Right lobe of liver (tissue), 6 donors: ENCODE results near the gene PPFIBP1. TPM values are rescaled to one million over a fixed set of nuclear protein-coding genes. Genes with fewer than 3 reads are reported as not detected.

ENCODE experiments used
- ATAC-seq, 4 donors: fragments of 200-7000 bp; cut with Tn5 transposase; one replicate each; pipeline ENCODE4 v1.9.1; 2020; ENCODE audit warnings: mild to moderate bottlenecking in 4 of 4, moderate library complexity in 4 of 4
- DNase-seq, 3 donors: peaks; one replicate each; pipeline ENCODE4 v3.0.0-alpha.2; 2020
- H3K27ac ChIP-seq, 3 donors: fragments of 200-600 bp; one replicate each; pipeline ENCODE4 v1.8.0; 2022
- H3K27me3 ChIP-seq, 2 donors: fragments of 200-600 bp; one replicate each; pipeline ENCODE4 v1.8.0; 2022
- H3K36me3 ChIP-seq, 4 donors: fragments of 200-600 bp; sonication (generic) in 1 of 4; one replicate each; pipeline versions ENCODE4 v1.5.1 to v1.8.0; 2017 to 2022; ENCODE audit warnings: control low read depth in 1 of 4
- H3K4me1 ChIP-seq, 4 donors: fragments of 200-600 bp; sonication (generic) in 1 of 4; one replicate each; pipeline versions ENCODE4 v1.5.1 to v1.8.0; 2017 to 2022; ENCODE audit warnings: control low read depth in 1 of 4
- H3K4me3 ChIP-seq, 3 donors: fragments of 200-600 bp; one replicate each; pipeline ENCODE4 v1.8.0; 2022
- H3K9me3 ChIP-seq, 4 donors: fragments of 200-600 bp; sonication (generic) in 1 of 4; one replicate each; pipeline versions ENCODE4 v1.5.1 to v1.8.0; 2017 to 2022; ENCODE audit warnings: control low read depth in 1 of 4
- CTCF ChIP-seq, 4 donors: fragments of 200-600 bp in 3 of 4; fragments of 450-650 bp in 1 of 4; IDR thresholded peaks; one replicate each; pipeline versions ENCODE4 v1.5.1 to v1.8.0; 2016 to 2022; ENCODE audit warnings: antibody characterized with exemption in 4 of 4, mild to moderate bottlenecking in 2 of 4
- POLR2A ChIP-seq: fragments of 450-650 bp; IDR thresholded peaks from one replicate; pipeline ENCODE4 v1.6.1; 2017; ENCODE audit warnings: antibody characterized with exemption, mild to moderate bottlenecking
- WGBS: methylation state at CpG from one replicate; pipeline ENCODE4 v1.1.6; 2018; ENCODE audit warnings: low coverage, low lambda C conversion rate; ENCODE audit not compliant: insufficient coverage; ENCODE audit errors: missing lambda C conversion rate; 5-methylcytosine and 5-hydroxymethylcytosine counted together
- intact Hi-C, 2 donors: fragments of 100-400 bp; cut with DNase I; formaldehyde crosslinking; loops; one replicate each; pipeline versions ENCODE4 v1.11.2 to v1.14.1; 2022
- total RNA-seq, 6 experiments: library from RNA; depleted of rRNA in 2 of 6; stranded (reverse); fragments of >200 nt in 2 of 6; fragmentation: NEBNext Ultra II Directional in 3 of 6; extraction: Animal tissue kit (Norgen Biotek cat#: 25700) in 3 of 6; gene quantifications; one replicate each; pipeline versions ENCODE4 v1.1.0 to v1.2.4, GENCODE V29; 2016 to 2023
- donor health status: DM: no; HTN: yes; CAD: no.
- donor health status: DM: no; HTN: no; CAD: no.
- donor health status: DM: no; HTN: no; CAD: no.
- donor health status: DM: no; HTN: yes; CAD: no.
- donor health status: DM: no; HTN: yes; CAD: no.

Gene PPFIBP1
- total RNA-seq, 6 experiments from 2014 or later: 24.1 to 53.9 (median 35.8) TPM

DNA sequence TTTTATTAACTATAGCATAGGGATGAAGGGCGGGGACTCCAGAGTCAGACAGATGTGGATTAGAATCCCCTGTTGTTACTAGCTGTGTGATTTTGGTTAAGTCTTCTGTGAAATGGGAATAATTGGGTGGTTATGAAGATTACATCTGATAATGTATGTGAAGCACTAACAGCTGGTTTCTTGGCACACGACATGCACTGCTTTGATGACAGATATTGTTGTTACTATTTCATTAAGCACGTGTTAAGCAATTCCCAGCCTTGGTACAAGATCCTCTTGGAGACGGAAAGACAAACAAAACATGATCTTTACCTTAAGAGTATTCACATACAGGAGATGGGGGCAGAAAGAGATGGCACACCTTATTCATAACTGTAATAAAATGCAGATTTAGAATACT is 7.9 kb downstream of the PPFIBP1 start:
- WGBS: 49% methylated on average over 4 of the region's 4 CpGs
- no peaks in the 10 kb centered on the region for H3K36me3 ChIP-seq
- no peak overlapping the region for H3K27ac ChIP-seq
- H3K4me1 ChIP-seq: peaks cover 0 to 3% (median 1%) of the 10 kb centered on the region in 4 donors
- no peak for DNase-seq
- TF ChIP-seq CTCF (IDR thresholded peaks at IDR 0.05): no peak
- no peak for TF ChIP-seq POLR2A
- no peak for ATAC-seq
- intact Hi-C loops: no loop called here
- H3K9me3 ChIP-seq: no peaks in the 10 kb centered on the region
- no peak overlapping the region for H3K4me3 ChIP-seq
- H3K27me3 ChIP-seq: no peaks in the 10 kb centered on the region

DNA sequence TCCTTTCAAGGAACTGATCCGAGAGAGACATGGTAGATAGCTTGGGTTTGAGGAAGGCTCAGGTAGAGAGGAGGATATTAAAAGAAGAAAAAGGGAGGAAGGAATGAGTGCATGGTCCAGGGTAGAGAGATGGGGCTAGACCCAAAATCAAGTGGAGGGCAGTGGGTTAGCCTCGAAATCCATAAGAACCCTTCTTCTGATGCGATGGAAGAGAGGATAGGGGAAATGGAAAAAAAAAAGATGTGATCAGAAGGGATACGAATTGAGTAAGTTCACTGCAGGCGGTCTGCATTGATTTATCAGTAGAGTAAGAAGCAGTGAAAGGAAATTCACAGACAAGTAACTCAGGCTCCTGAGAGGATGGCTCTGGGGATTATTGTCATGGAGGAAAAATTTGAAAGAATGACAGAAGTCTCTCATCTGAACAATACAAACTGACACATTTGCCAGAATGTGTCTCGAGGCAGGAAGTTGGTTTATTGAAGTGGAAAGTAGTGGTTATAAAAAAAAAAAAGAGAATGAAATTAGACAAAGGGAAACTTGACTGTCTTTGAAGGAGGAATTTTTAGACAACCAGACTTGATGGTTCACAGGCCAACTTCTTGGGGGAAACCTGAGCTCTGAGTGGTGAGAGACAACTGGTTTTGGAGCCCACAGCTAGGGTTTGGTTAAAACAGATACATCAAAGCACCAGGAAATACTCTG is 10.2 kb downstream of the PPFIBP1 start:
- ATAC-seq: no peak

DNA sequence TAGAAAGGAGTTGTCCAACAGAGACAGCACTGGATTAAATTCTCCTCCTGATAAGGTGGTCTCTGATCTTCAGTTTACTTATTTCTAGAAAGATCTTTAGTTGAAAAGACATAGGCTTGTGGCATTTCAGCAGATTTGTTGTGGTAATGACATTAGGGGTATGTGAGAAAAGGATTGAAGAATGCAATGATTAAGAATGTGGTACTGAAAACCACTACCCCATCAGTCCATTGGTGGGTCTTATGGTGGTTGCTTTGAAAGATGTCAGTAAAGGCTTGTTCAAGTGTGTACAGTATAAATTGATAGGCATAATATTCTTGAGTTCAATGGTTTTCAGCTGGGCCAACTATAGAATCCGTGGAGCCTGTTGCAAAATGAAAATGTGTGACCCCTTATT is 10.8 kb downstream of the PPFIBP1 start:
- Histone ChIP-seq H3K27me3 (no peaks in the 10 kb centered on the region), H3K9me3 (no peaks in the 10 kb centered on the region), H3K27ac (no peak overlapping the region), H3K4me3 (no peak overlapping the region), H3K4me1 (peaks cover 0 to 4% (median 0%) of the 10 kb centered on the region in 4 donors), H3K36me3 (no peaks in the 10 kb centered on the region)
- no peak for DNase-seq
- intact Hi-C loops: no loop called here
- 83% methylated on average over 1 of the region's 1 CpG for WGBS
- ATAC-seq: no peak
- no peak for TF ChIP-seq CTCF (IDR thresholded peaks at IDR 0.05)
- no peak for TF ChIP-seq POLR2A

More for the DNA sequence above, 10.2 kb downstream of the PPFIBP1 start:
- Histone ChIP-seq H3K9me3 (no peaks in the 10 kb centered on the region), H3K4me1 (no peaks in the 10 kb centered on the region), H3K27me3 (no peaks in the 10 kb centered on the region), H3K27ac (no peak overlapping the region), H3K36me3 (no peaks in the 10 kb centered on the region), H3K4me3 (no peak overlapping the region)
- intact Hi-C loops: no loop called here
- no peak for TF ChIP-seq CTCF (IDR thresholded peaks at IDR 0.05)
- no peak for TF ChIP-seq POLR2A
- no peak for DNase-seq
- WGBS: 76% methylated on average over 6 of the region's 6 CpGs

DNA sequence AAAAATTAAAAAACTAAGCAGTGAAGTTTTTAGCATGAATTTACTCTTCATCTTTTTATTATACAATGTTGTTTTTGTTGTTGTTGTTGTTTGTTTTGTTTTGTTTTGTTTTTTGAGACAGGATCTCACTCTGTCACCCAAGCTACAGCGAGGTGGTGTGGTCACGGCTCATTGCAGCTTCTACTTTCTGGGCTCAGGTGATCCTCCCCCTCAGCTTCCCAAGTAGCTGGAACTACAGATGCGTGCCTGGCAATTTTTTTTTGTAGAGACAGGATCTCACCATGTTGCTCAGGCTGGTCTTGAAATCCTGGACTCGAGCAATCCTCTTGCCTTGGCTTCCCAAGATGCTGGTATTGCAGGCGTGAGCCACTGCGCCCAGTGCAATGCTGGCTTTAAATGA is 11.3 kb downstream of the PPFIBP1 start:
- DNase-seq (no peak), ATAC-seq (no peak)
- H3K36me3 ChIP-seq: no peaks in the 10 kb centered on the region
- no peak overlapping the region for H3K4me3 ChIP-seq
- no peaks in the 10 kb centered on the region for H3K9me3 ChIP-seq
- no peak for TF ChIP-seq POLR2A
- TF ChIP-seq CTCF (IDR thresholded peaks at IDR 0.05): no peak
- H3K27ac ChIP-seq: no peak overlapping the region
- H3K27me3 ChIP-seq: no peaks in the 10 kb centered on the region
- 96% methylated on average over 6 of the region's 6 CpGs for WGBS
- peaks cover 0 to 4% (median 0%) of the 10 kb centered on the region in 4 donors for H3K4me1 ChIP-seq
- intact Hi-C loops: no loop called here
